ENCODE measurements around the gene WDR77.
A peak's percentile ranks its signal among the peaks of the same experiment; 100 is the strongest.

DNA sequence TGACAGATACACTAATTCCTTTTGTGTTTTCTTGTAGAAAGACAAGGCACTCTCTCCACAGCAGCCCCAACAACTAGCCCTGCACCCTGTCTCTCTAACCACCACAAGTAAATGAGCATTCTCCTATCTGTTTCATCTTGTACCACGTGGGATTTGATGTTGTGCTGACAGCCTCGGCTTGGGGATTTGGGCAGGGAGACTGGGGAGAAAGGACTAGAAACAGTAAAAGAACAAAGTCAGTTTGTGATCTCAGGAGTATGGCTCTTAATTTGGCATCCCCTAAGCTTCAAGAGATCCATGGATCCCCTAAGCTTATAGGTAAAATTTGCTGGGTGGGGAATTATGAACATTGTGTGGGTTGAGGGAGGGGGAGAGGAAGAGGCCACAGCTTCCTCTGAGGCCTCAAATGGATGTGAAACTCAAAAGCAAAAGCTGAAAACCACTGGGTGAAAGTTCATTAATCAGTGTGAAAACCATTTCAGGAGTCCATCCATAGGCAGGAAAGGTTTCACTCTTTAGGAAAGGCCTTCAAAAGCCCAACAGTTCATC is 27.8 kb upstream of the WDR77 start:
- TF ChIP-seq POLR2A (IDR thresholded peaks at IDR 0.05; ENCODE audit: low read depth, low read length): peak; percentile 43; the same call in 1 of the 2 replicates
- TF ChIP-seq TAF1 (IDR thresholded peaks at IDR 0.05; ENCODE audit: borderline replicate concordance, low read depth, low read length): no peak
- TF ChIP-seq POLR2AphosphoS5 (IDR thresholded peaks at IDR 0.05; ENCODE audit: low read depth, low read length): no peak; the same call in 1 of the 2 replicates
